Muscle of back (tissue), 11 donors: Measurements from ENCODE around the gene RAD51AP2. TPM values are rescaled to one million over a fixed set of nuclear protein-coding genes. Genes with fewer than 3 reads are reported as not detected.
"Not testable (repeated sequence)": the region's sequence is repeated elsewhere in the genome, so short reads cannot be mapped to it uniquely, and the experiment has no call there.

ENCODE experiments used
- DNase-seq, 3 donors: peaks; one replicate each; pipeline versions ENCODE4 v3.0.0 to v3.0.0-alpha.2; 2013
- polyA plus RNA-seq, 10 donors: library from polyadenylated mRNA; unstranded; fragments of 120-200 nt; gene quantifications; one replicate each; pipeline ENCODE4 v1.2.1, GENCODE V29; 2013; ENCODE audit not compliant: insufficient read length in 10 of 10

RAD51AP2 gene
- polyA plus RNA-seq, 10 donors = 0.07 to 0.45 (median 0.14) TPM

DNA sequence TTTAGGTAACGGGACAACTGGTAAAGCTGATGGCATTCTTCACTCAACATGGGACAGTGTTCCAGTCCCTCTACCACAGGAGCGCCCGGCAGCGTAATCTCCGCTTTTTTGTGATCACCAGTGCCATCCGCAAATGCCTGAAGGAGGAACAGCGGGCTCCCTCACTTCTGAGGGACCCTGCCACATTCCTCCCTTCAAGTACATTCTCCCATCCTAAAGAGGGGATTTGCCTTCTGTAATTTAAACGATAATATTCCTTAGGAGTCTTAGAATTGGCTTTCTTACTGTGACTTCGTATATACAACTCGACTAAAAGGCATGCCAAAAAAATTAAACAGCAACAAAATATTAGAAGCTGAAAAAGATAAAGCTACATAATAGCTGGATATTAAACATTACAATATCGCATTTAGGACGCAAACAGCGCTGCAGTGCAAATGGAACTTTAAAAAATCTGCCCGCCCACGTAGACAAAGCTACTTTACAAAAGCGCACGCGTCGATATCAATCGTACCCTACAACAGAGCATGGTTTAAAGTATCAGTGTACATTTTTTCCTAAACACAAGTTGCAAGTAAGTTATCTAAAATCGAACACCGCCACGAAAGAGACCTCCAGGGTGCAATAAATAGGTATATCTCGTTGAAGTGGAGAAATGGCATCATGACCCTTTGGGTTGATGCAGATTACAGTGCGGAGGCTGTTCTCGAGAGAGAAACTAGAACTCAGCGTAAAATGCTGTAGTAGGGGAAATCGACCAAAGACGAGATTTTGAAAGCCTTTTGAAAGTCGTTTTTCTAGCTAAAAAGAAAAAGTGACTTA is 20.0 kb upstream of the RAD51AP2 start:
- DNase-seq = peak in 2 of 3 donors; percentile 46 to 91

DNA sequence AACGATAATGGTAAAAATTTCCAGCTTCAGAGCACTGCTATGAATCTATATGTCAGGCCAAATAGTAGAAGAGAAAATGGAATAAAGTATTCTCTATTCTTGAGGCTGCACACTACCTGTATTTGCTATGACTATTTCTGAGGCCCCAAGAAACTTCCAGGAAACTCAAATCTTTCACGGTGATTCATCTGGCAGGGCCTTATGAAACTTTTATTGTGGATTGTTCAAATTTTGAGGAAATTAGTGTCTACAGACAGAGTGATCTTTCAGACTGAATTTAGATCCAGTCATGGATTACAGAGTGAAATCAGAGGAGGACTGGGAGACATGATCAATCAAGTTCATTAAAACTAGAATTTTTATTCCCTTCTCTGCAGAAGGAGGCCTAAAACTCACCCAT is 18.2 kb upstream of the RAD51AP2 start:
- DNase-seq = no peak

DNA sequence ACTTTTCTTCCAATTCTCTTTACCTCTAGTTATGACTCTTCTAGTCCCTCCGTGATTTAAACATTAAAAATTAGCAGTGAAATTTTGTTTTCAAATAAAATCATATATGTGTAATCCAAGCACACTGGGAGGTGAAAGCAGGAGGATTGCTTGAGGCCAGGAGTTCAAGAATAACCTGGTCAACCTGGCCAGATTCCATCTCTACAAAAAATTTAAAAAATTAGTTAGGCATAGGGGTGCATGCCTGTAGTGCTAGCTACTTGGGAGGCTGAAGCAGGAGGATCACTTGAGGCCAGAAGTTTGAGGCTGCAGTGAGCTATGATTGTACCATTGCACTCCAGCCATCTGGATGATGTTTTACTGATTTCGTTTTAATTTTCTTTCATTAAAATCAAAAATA is 15.3 kb upstream of the RAD51AP2 start:
- no peak for DNase-seq

DNA sequence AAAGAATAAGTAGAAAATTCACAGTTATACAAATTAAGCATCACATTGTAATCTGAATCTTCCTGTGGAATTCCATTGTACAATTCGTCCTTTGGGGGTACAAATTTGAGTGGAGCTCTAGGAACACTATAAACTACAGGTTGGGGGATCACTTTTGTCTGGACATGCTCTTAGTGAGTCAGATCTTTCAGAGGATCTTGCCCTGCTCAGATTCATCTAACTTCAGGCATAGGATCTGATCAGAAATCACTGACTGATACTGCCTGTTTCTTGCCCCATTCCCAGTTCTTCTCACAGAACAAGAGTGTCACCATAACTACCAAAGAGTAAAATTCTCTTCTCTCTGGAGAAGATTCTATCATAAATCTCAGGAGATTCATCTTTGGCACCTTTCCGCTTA is 11.5 kb upstream of the RAD51AP2 start:
- DNase-seq = no peak

DNA sequence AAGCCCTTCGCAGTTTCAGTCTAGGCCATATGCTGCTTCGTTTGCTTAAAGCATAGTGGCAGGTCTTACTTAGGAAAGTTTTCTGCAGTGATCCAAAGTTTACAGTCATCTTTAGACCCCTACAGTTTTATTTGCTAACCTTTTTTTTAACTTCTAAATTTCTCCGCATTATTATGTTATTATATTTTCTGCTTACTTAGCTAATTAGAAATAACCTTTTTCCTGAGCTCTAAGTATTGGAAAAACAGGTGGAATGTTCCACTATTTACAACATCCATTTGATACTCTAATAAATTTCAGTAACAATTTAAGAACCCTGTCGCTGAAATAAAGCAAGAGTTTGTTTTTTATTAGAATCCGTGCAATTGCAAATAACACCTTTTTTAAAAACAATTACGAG is 4.1 kb upstream of the RAD51AP2 start:
- DNase-seq = no peak

DNA sequence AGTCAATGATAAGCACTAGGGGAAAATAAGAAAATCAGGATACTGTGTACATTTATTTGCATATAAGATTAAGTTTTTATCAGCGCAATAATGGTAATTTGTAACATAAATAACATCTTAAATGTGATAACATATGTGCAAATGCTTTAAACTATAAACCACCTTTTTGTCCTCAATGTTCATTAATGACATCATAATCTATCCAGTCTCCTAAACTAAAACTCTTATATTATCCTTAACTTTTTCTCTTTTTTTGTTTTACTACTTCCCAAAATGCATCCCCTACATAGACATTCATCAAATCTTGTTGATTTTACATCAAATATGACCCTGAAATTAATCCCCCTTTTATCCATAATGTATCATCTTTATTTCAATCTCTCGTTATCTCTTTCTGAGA is 3.4 kb upstream of the RAD51AP2 start:
- no peak for DNase-seq

DNA sequence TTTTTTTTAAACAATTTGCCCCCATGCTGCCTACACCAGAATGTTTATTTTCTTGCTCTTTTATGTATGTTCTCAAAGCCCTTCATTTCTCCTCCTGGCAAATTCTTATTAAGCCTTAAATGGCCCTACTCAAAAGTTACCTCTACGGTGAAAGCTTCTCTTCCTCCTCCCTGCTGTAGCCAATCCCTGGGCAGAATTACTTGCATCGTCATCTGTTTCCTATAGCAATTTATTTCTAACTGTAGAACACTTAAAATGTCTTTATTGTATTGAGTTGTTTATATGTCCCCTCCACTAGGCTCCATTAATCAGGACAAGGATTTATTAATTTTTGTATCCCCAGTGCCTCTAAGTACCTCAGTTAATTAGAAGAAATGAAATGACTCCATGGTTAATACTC is 2.5 kb upstream of the RAD51AP2 start:
- DNase-seq = no peak

- no peak for DNase-seq
Measured at GRCh38 chr2:17519486-17519885, 1.2 kb upstream of the RAD51AP2 start.

DNA sequence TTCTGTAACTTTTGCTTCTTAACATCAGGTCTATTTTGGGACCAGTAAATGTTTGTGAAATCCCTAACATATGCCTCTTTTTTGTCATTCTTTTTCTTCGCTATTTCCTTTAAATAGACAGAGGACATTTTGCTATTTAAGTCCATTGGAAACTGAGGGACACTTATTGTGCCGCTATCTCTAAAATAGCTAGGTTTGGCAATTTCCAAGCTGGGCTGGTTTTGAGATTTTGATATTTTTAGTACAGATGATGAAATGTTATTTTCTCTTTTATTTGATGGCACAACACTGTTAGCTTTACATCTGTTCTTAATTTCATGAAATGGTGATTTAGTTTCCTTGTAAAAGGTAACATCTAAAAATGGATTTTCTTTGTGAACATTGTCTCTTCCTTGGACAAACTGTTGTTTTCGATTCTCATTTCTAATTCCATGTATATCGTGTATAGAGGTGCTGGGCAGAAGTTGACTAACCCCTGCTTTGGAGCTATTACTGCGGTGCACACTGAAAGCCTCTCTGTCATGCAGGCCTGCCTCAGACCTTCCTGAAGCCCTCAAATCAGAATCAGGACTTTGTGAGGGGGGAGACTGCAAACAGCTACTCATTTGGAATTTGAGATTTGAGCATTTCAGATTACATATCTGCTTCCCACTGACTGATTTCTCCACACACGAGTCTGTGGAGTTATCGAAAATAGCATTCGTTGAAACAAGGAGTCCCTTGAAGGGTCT is 594 bp downstream of the RAD51AP2 start:
- DNase-seq = peak in 1 of 3 donors; percentile 26

DNA sequence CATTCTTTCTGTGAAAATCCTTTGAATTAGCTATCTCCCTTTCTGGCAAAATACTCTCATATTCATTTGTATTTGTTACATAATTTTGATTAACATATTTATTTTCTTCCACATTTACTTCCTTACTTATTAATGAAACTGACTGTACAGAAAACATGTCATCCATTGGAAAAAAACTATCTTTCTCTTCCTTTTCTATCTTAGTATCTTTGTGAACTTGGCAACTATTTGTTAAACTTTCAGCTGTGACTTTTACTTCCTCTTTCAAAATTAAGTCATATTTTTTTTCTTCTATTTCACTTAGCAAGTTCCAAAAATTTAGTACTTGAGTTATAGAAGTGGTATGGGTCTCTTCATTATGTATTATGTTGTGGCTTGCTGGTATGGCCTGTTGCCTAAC is 2.6 kb downstream of the RAD51AP2 start:
- no peak for DNase-seq

DNA sequence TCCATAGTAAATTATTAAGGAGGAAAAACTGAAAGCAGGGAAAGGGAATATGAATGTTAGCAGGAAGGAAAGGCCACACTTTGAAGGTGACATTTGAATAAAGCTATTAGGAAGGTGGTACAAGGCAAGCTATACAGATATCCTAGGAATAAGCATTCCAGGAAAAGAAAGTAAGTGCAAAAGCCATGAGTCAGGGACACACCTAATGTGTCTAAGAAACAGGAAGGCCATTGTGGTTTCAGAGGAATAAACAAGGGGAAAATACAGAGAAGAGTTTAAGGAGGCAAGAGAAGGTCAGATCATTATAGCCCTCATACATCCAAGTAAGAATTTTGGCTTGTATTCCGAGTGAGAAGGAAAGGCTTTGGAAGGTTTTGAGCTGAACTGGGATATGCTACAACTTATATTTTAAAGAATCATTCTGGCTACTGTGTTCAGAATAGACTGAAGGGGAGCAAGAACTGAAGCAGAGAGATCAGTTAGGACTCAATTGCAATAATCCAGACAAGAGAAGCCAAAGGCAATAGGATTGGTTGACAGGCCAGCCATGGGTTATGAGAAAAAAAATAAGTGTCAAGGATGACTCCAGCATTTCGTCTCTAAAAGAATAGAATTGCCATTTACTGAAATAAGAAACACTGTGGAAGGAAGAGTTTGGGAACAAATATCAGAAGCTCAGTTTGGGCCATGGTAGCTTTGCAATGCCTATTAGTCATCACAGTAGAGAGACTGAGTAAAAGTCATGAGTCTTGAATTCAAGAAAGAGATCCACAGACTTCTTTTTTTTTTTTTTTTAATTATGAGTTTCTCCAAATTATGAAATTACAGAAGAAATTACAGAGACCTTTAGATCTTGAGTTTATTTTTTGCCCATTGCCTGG is 11.3 kb downstream of the RAD51AP2 start:
- DNase-seq = no peak

DNA sequence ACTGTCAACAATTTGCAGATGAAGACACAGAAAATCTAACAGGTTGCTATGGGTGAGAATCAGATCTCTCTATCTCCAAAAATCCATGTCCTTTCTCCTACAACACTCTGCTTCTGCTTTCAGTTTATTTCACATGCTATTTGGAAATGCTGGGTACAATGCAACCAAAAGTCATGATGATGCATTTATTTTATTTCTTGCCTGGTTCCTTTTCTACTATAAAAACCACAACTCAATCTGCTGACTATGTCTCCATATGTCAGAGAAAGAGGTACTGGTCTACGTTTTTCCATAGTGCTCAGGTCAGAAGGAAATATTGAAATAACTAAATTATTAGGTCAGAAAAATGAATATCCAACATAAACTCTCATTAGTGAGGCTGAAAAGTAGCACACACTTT is 20.5 kb downstream of the RAD51AP2 start:
- DNase-seq = no peak

DNA sequence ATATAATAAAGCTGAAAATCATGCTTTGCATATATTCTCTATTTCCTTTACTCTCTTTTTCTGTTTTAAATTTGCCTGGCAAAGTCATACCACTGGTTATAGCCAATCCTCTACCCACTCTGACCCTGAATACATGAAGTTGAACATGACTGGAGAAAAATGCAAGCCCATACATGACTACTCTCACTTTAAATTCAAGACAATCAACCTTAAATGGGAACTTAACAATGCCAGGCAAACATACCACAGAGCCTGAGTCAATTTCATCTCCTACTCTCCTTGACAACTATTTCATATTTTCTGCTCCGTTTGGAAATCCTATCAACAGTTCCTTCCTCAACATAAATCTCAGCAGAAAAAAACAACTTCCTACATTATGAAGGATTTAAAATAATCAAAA is 22.6 kb downstream of the RAD51AP2 start:
- DNase-seq = no peak

GRCh38 chr2:17490165-17490564 is 28.1 kb downstream of the RAD51AP2 start:
- DNase-seq = not testable (repeated sequence)

DNA sequence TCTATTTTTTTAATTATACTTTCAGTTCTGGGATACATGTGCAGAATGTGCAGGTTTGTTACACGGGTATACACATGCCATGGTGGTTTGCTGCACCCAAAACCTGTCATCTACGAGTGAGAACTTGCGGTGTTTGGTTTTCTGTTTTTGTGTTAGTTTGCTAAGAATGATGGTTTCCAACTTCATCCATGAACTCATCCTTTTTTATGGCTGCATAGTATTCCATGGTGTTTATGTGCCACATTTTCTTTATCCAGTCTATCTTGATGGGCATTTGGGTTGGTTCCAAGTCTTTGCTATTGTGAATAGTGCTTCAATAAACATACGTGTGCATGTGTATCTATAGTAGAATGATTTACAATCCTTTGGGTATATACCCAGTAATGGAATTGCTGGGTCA is 29.6 kb downstream of the RAD51AP2 start:
- not testable (repeated sequence) for DNase-seq

DNA sequence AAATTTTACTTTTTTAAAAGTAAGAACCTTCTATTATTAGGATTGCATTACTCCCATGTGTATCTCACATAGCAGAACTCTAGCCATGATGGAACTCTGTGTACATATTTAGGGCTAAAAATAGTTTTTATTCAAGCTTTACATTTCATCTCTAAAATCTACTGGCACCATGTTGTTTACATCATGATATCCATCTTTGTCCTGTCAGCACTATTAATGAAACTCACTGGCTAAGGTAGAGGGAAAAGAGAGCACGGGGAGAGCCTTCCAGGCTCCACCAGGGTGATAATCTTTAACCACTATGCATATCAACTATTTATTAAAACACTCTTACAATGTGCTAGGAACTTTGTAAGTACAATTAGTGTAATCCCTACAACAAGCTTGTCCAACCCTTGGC is 34.7 kb downstream of the RAD51AP2 start:
- DNase-seq = peak in 1 of 3 donors; percentile 19

DNA sequence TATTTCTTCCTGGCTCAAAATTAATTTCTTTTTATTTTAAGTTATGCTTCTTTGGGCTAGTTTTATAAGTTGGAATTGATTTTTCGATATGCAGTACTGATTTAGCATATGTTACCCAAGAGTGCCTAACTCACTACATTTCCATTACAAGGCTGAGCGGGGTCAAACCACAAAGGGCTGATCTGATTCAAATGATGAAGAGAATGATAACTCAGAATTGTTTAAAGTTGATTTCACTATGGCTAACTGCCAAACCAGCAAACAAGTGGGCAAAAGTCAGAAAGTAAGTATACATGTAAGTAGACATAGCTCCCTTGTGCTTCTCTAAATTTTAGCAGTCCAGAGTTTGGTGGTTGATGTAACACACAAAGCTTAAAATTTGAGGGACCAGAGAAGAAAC is 35.6 kb downstream of the RAD51AP2 start:
- DNase-seq = no peak

GRCh38 chr2:17479875-17480274 is 38.4 kb downstream of the RAD51AP2 start:
- peak in 1 of 3 donors; percentile 7 for DNase-seq

GRCh38 chr2:17476830-17477229 is 41.4 kb downstream of the RAD51AP2 start:
- no peak for DNase-seq

GRCh38 chr2:17476064-17476463 is 42.2 kb downstream of the RAD51AP2 start:
- no peak for DNase-seq

DNA sequence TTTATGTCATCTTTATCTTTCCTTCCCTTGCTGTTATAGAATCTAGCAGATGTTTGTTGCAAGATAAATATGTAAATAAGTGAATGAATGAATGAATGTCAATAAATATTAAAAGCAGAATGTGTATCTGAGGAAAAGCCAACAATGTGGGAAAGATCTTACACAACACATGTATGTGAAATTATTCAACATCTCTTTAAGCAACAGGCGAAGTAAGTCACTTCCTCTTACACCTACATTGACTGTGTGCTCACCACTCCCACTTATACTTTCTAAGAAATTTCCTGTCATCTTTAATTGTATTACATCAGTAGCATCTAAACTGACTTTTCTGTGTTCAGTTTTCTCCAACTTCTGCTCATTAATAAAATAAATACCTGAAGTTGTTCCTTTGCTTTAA is 43.0 kb downstream of the RAD51AP2 start:
- DNase-seq = no peak

DNA sequence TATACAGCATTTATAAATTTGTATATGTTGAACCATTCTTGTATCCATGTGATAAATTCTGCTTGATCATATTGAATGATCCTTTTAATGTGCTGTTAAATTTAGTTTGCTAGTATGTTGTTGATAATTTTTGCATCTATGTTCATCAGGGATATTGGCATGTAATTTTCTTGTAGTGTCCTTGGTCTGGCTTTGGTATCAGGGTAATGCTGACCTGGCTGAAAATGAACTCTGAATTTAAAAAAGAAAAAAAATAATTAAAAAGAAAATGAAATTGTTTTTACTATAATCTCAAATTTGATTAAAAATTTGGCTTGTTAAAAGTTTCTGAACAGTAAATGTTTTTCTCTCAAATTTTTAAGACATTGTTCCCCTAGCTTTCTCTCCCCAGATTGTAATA is 46.3 kb downstream of the RAD51AP2 start:
- DNase-seq = no peak
